WTC11 (cell line): Measurements from ENCODE around the gene GIGYF1.

Experiments used
- CREB1 ChIP-seq: sonication (generic); formaldehyde crosslinking; IDR thresholded peaks from 2 replicates; pipeline ENCODE4 v1.8.0; 2023; ENCODE audit warnings: mild to moderate bottlenecking, missing genetic modification reagents
- CTCF ChIP-seq: fragments of 200-600 bp; IDR thresholded peaks from 2 replicates; pipeline ENCODE4 v1.8.0; 2022; ENCODE audit warnings: antibody characterized with exemption
- NR2C2 ChIP-seq: sonication (generic); formaldehyde crosslinking; IDR thresholded peaks from 2 replicates; pipeline ENCODE4 v1.8.0; 2022; ENCODE audit warnings: mild to moderate bottlenecking, missing genetic modification reagents
- USF1 ChIP-seq: sonication (generic); formaldehyde crosslinking; IDR thresholded peaks from 2 replicates; pipeline ENCODE4 v1.8.0; 2022; ENCODE audit warnings: mild to moderate bottlenecking, missing genetic modification reagents
- ZNF121 ChIP-seq: sonication (generic); formaldehyde crosslinking; IDR thresholded peaks from 2 replicates; pipeline ENCODE4 v1.8.0; 2023; ENCODE audit warnings: missing genetic modification reagents
- TF ChIP-seq, protein P1 (sequence below): sonication (generic); formaldehyde crosslinking; conservative IDR thresholded peaks from 2 replicates; pipeline ENCODE4 v1.8.1; 2022; ENCODE audit warnings: mild to moderate bottlenecking, missing genetic modification reagents

GRCh38 chr7:100641860-100642533, 52.1 kb downstream of the GIGYF1 start:
- TF ChIP-seq CTCF (no peak), NR2C2 (CRISPR knock-in tag) (no peak), ZNF121 (CRISPR knock-in tag) (no peak), CREB1 (CRISPR knock-in tag) (no peak), USF1 (CRISPR knock-in tag) (no peak)
- TF ChIP-seq, protein P1, sequence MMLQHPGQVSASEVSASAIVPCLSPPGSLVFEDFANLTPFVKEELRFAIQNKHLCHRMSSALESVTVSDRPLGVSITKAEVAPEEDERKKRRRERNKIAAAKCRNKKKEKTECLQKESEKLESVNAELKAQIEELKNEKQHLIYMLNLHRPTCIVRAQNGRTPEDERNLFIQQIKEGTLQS (CRISPR knock-in tag): no peak
